Colon (tissue), 2 donors: ENCODE data around the gene HAGH.
"Not testable (repeated sequence)": the region's sequence is repeated elsewhere in the genome, so short reads cannot be mapped to it uniquely, and the experiment has no call there.

Source experiments
- FAIRE-seq: peaks from 2 replicates; lab custom pipeline; 2012; peaks lifted over from hg19 to GRCh38; lab: Jason Lieb, UNC
- donor health status: control.
- donor health status: control.

HAGH gene

GRCh38 chr16:1810106-1810505, 16.5 kb downstream of the HAGH start:
- no peak for FAIRE-seq

- no peak for FAIRE-seq
Measured at GRCh38 chr16:1809281-1809801, 17.3 kb downstream of the HAGH start.

DNA sequence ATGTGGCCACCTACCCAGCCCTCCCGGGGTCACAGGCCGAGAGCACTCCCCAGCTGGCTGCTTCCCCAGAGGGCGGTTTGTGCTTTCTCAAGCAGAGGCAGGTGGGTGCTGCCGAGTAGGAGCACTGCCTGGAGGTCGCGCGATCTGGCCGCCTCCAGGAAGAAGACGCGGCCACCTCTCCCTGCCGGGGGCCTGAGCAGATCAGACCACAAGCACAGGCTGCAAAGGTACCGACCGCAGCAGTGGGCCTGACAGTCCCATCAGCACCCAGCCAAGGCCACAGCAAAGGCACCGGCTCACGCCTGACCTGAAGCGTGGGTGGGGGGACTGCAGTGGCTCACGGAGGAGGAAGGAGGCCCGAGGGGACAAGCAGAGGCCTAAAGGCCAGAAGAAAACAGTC, 17.9 kb downstream of the HAGH start:
- no peak for FAIRE-seq

- FAIRE-seq = no peak
Measured at GRCh38 chr16:1807626-1808025, 19.0 kb downstream of the HAGH start.

DNA sequence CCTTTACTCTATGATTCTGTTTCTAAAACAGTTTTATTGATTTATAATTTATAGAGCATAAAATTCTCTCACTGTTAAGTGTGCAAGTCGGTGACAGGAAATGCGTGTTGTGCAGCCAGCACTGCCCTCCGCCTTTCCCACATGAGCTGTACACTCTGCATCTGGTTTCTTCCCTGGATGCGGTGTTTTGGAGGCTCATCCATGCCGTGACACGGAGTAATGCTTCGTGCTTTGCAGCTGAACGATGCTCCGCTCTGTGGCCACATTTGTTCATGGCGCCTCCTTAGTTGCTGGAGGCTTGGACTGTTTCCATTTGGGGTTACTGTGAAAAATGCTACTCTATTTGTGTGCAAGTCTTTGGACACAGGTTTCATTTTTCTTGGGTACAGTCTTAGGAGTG, 25.9 kb downstream of the HAGH start:
- FAIRE-seq = no peak

- FAIRE-seq = not testable (repeated sequence)
Measured at GRCh38 chr16:1799263-1799662, 27.4 kb downstream of the HAGH start.

GRCh38 chr16:1794908-1795666, 31.5 kb downstream of the HAGH start:
- no peak for FAIRE-seq

- no peak for FAIRE-seq
Measured at GRCh38 chr16:1794221-1794871, 32.3 kb downstream of the HAGH start.

DNA sequence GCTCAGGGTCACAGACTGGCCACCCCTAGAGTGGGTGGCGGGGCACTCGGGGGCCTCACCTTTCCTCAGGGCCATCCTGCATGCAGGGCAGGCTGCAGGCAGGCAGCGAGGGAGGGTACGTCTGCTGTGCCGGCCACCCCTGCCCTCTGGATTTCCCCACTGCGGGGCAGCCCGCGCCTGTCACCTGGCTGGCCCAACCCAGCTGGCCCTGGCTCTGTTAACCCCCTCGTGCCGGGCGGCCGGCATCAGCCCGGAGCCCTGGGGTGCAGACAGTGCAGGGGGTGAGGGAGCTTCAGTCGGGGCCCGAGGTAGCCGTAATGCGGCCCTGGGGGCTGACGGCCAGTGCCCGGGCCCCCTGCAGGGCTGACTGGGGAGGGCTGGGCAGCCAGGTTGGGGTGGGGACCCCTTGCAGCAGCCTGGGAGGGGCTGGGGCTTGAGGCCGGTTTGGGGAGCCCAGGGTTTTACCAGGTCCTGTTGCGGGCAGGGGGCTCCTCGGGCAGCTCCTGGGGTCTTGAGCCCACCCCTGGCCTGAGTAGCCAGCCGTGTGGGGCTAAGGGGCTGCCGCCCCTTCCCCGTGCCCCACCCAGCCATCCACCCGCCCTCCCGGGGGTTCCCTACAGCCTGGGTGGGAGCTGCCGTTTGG, 32.9 kb downstream of the HAGH start, which contains the start of gene IGFALS:
IGFALS (minus strand) TSS at position 128 of the 643 bp plus-strand sequence; CDS start at position 75, 53 bp downstream.
- FAIRE-seq = no peak

DNA sequence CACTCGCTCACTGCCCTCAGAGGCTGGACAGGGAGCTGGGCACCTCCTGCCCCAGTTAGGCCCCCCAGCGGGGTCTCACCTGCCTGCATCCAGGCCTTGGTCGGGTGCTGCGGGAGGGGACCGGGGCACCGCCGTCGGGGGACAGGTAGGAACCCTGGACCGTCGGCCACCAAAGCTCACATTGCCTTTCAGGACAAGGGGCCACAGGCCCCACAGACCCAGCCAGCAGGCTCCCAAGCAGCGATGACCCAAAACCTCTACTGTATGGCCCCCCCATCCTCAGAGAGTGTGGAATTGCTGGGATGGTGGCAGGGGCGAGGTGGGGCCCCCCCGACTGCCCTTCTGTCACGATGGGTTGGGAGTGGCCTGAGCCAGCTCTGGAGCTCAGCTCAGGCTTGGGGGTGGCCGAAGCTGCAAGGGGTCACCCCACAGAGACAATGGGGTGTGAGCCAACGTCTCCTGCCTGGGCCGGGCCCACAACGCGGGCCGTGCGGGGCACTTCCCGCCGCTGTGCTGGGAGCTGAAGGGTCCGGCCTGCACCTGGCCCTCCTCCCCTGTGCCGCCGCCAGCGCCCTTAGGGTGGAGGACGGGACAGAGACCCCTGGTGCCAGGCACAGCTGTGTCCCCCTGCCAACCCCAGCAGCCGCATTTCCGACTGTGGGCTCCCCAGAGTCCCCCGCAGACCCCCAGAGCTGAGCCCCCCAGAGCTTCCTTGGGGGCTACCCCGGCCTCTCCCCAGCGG, 33.6 kb downstream of the HAGH start:
- no peak for FAIRE-seq

DNA sequence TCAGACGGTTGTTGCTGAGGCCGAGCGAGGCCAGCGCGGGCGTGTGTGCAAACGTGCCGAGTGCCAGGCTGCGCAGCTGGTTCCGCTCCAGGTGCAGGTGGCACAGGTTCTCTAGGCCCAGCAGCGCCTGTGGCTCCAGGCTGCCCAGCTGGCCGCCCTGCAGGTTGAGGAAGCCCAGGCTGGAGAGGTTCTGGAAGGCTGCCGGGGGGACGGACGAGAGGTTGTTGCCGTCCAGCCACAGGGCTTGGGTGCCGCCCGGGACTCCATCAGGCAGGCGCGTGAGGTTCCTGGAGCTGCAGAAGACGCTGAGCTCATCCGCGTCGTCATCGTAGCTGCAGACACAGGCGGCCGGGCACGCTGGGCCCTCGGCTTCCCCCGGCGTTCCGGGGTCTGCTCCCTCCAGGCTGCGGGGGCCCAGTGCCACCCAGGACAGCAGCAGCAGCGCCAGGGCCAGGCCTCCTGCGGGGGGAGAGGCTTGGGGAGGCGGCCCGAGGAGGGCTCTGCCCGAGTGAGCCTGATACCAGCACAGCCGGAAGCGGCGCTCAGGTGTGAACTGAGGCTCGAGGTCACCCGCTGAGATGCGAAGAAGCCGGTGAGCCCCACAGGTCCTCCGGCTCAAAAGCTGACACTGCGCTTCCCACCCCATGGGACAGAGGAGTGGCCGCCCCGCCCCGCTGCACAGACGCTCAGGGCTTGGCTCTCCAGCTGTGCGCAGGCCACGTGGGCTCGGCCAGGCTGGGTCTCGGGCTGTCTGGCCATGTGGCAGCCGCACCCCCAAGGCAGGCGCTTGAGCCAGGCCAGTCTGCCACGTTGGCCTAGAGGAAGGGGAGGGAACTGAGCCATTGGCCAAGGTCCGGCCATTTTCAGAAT, 34.4 kb downstream of the HAGH start:
- no peak for FAIRE-seq

DNA sequence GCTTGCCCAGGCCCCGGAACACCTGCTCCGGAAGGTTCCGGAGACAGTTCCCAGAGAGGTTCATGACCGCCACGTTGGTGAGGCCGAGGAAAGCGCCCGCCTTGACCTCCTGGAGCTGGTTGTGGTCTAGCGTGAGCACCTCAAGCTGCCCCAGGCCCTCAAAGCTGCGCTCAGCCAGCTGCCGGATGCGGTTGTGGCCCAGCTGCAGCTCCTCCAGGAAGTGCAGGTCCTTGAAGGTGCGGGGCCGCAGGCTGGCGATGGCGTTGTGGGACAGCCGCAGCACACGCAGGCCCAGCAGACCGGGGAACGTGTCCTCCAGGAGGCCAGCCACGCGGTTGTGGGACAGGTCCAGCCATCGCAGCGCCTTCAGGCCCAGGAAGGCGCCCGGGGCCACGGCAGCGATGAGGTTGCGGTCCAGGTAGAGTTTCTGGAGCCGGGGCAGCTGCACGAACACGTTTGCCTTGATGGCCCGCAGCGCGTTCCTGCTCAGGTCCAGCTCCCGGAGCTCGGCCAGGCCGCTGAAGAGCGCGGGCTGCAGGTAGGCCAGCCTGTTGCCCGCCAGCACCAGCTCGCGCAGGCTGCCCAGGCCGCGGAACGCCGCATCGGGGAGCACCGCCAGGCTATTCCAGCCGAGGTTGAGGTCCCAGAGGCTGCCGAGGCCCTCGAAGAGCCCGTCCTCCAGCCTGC, 35.2 kb downstream of the HAGH start:
- no peak for FAIRE-seq

- FAIRE-seq = no peak
Measured at GRCh38 chr16:1790611-1791255, 35.9 kb downstream of the HAGH start.

- no peak for FAIRE-seq
Measured at GRCh38 chr16:1790261-1790610, 36.4 kb downstream of the HAGH start.

GRCh38 chr16:1789643-1790045, 37.0 kb downstream of the HAGH start:
- FAIRE-seq = no peak

- FAIRE-seq = no peak
Measured at GRCh38 chr16:1788708-1789100, 37.9 kb downstream of the HAGH start.

GRCh38 chr16:1788095-1788707, 38.4 kb downstream of the HAGH start:
- FAIRE-seq = no peak

DNA sequence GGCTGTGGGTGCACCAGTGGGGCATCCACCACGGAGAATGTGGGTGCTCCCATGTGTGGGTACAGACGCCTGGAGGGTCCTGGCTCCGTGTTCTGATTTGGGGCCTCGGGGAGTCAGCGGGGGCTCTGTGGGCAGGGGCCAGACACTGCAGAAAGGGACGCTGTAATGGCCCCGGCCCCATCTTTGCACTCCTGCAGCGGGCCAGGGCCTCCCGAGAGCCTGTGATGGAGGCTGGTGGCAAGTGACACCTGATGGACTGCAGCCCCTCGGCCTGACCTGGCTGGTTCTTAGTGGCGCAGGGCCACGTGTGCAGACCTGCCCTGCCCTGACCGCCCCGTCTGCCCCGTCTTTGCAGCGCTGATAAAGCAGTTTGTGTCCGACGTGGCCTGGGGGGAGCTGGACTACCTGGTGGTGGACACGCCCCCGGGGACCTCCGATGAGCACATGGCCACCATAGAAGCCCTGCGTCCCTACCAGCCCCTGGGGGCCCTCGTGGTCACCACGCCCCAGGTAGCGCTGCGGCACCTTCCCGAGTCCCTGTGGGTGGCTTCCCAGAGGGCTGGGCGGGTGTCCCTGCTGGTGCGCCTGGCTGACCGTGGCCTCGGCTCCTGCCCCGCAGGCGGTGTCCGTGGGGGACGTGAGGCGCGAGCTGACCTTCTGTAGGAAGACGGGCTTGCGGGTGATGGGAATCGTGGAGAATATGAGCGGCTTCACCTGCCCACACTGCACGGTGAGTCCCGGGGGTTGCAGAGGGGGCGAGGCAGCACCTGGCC, 39.1 kb downstream of the HAGH start:
- no peak for FAIRE-seq

GRCh38 chr16:1787056-1787321, 39.6 kb downstream of the HAGH start:
- FAIRE-seq = no peak
